NB4 (cell line): ENCODE data around the gene AQP4.

ENCODE experiments used
- CTCF ChIP-seq: IDR thresholded peaks from one replicate; pipeline ENCODE4 v1.5.1; 2012; ENCODE audit warnings: low read depth, low read length
- POLR2A ChIP-seq: IDR thresholded peaks from 2 replicates; pipeline ENCODE4 v1.6.1; 2011; ENCODE audit warnings: mild to moderate bottlenecking; ENCODE audit not compliant: insufficient read length; ENCODE audit errors: extremely low read depth

DNA sequence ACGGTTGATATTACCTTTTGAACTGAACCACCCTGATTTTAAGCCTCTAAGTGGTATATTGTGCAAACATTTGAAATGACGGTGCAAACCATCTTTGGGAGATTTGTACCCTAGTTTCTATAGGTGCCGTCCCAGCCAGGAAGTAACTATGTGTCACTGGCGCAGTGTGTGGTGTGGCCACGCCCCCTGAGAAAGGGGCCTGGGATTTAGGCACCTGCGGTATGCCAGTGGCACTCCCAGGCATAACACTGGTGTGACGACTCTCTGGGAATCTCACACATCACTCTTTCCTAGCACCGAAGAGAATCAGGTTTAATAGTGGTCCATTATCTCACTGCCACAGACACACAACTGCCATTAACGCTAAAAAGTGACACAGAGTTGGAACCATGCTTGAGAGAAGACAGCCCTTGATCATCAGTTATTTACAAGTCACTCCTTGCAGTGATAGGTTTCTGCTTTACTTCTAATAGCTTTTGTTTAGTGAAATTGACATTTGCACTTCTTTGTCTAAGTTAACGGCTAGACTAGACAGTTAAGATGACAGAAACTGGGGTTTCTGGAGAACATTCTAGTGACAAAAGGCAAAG, 11.1 kb downstream of the AQP4 start:
- TF ChIP-seq CTCF (no peak), POLR2A (no peak)
